GM19035 (cell line): ENCODE results near the gene ROR2.

Experiments
- ATAC-seq: cut with Tn5 transposase; IDR thresholded peaks from one replicate; pipeline ENCODE4 v1.9.1; 2021; ENCODE audit not compliant: unreplicated experiment

ROR2 gene

GRCh38 chr9:91843623-91844148, 106.3 kb downstream of the ROR2 start:
- ATAC-seq, result no peak

- ATAC-seq, result no peak
Measured at GRCh38 chr9:91843093-91843492, 106.9 kb downstream of the ROR2 start.

GRCh38 chr9:91842358-91843049, 107.5 kb downstream of the ROR2 start:
- ATAC-seq, result no peak

- no peak for ATAC-seq
Measured at GRCh38 chr9:91841591-91841990, 108.4 kb downstream of the ROR2 start.

- ATAC-seq, result no peak
Measured at GRCh38 chr9:91840882-91841281, 109.1 kb downstream of the ROR2 start.

- ATAC-seq, result no peak
Measured at GRCh38 chr9:91840469-91840868, 109.6 kb downstream of the ROR2 start.

GRCh38 chr9:91839926-91840465, 110.0 kb downstream of the ROR2 start:
- ATAC-seq, result no peak

- no peak for ATAC-seq
Measured at GRCh38 chr9:91837981-91838731, 111.9 kb downstream of the ROR2 start.

- no peak for ATAC-seq
Measured at GRCh38 chr9:91836515-91836914, 113.5 kb downstream of the ROR2 start.

- ATAC-seq, result no peak
Measured at GRCh38 chr9:91835632-91836031, 114.4 kb downstream of the ROR2 start.

GRCh38 chr9:91835216-91835615, 114.8 kb downstream of the ROR2 start:
- ATAC-seq, result no peak

- ATAC-seq, result no peak
Measured at GRCh38 chr9:91834740-91835139, 115.3 kb downstream of the ROR2 start.

GRCh38 chr9:91833878-91834255, 116.2 kb downstream of the ROR2 start:
- ATAC-seq, result no peak

GRCh38 chr9:91833096-91833877, 116.7 kb downstream of the ROR2 start:
- ATAC-seq, result no peak

GRCh38 chr9:91832322-91832721, 117.7 kb downstream of the ROR2 start:
- ATAC-seq, result no peak

- ATAC-seq, result no peak
Measured at GRCh38 chr9:91825866-91826265, 124.2 kb downstream of the ROR2 start.

- no peak for ATAC-seq
Measured at GRCh38 chr9:91825422-91825821, 124.6 kb downstream of the ROR2 start.

GRCh38 chr9:91824601-91825305, 125.3 kb downstream of the ROR2 start:
- no peak for ATAC-seq

GRCh38 chr9:91824151-91824550, 125.9 kb downstream of the ROR2 start:
- no peak for ATAC-seq

- ATAC-seq, result no peak
Measured at GRCh38 chr9:91820949-91821880, 128.8 kb downstream of the ROR2 start.
